ENCODE data around the gene VWCE.

DNA sequence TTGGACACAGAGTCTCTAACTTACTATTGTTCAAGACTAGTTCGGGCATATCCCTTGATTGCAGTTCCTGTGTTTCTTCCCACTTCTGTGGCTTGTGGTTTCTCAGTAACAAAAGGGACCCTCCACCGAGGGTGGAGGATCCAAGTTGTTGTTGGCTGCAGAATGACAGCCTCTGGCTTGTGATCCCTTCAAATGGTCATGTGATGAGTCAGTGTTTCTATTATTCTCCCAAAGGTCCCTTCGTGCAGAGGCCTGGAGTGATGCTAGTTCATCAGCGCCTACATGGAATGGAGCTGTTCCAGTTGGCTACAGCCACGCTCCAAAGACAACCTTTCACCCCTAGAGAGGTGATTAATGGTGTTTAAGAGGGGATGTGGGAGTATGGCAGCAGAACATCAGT lies 2.6 kb upstream of the VWCE start:
- TF ChIP-seq EZH2 (IDR thresholded peaks at IDR 0.05; ENCODE audit: low read depth) = no peak
- TF ChIP-seq, protein P1, sequence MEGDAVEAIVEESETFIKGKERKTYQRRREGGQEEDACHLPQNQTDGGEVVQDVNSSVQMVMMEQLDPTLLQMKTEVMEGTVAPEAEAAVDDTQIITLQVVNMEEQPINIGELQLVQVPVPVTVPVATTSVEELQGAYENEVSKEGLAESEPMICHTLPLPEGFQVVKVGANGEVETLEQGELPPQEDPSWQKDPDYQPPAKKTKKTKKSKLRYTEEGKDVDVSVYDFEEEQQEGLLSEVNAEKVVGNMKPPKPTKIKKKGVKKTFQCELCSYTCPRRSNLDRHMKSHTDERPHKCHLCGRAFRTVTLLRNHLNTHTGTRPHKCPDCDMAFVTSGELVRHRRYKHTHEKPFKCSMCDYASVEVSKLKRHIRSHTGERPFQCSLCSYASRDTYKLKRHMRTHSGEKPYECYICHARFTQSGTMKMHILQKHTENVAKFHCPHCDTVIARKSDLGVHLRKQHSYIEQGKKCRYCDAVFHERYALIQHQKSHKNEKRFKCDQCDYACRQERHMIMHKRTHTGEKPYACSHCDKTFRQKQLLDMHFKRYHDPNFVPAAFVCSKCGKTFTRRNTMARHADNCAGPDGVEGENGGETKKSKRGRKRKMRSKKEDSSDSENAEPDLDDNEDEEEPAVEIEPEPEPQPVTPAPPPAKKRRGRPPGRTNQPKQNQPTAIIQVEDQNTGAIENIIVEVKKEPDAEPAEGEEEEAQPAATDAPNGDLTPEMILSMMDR (conservative IDR thresholded peaks at IDR 0.05) = no peak

All from PC-9 (cell line).